Mammary epithelial cell (primary cell): ENCODE data around the gene HHATL.

Source experiments
- EZH2 ChIP-seq: IDR thresholded peaks from 2 replicates; pipeline ENCODE4 v1.6.1; 2012; ENCODE audit warnings: low read length, inconsistent platforms, borderline replicate concordance
- TF ChIP-seq, protein P1 (sequence below), 2 donors: IDR thresholded peaks in 1 of 2; conservative IDR thresholded peaks in 1 of 2; 2 replicates each; pipeline ENCODE4 v1.5.1; 2011 to 2012; ENCODE audit warnings: inconsistent platforms in 2 of 2, low read length in 2 of 2, mild to moderate bottlenecking in 2 of 2, control low read depth in 1 of 2, low read depth in 1 of 2; ENCODE audit not compliant: insufficient read depth in 1 of 2; ENCODE audit errors: extremely low read depth in 1 of 2

DNA sequence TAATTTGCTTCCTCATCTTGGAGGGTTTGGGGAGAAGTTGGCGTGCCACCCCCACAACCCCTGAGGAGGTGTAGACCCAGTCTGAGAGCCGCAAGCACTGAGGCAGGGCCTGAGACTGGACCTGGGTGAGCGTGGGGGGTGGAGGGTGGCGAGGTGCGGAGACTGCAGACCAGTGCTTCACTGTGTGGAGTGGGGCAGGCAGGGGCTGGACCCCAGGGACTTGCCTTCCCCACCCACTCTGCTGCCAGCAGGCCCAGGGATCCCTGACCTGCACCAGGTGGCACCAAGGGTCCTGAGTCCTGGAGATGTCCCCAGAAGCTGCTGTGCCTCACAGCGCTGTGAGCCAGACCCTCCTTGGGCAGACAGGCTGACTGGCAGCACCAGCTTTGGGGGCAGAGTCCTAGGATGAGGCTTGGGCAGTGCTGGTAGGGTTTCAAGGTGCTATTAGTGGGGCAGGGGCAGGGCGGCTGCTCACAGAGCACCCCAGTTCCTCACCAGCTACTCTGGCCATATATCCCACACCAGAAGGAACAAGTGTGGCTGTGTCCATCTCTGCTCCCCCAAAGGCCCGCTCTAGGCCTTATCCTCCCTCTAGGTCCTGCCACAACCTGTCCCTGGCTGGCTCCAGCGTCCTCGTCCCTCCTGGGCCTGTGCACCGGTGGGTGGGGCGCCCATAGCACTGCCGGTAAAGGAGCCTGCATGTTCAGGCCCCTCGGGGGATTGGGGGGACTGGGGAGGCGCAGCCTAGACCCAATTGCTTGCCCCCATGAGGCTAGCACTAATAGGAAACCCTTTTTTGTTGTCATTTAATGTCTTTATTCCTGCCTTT is 37.3 kb downstream of the HHATL start:
- TF ChIP-seq, protein P1, sequence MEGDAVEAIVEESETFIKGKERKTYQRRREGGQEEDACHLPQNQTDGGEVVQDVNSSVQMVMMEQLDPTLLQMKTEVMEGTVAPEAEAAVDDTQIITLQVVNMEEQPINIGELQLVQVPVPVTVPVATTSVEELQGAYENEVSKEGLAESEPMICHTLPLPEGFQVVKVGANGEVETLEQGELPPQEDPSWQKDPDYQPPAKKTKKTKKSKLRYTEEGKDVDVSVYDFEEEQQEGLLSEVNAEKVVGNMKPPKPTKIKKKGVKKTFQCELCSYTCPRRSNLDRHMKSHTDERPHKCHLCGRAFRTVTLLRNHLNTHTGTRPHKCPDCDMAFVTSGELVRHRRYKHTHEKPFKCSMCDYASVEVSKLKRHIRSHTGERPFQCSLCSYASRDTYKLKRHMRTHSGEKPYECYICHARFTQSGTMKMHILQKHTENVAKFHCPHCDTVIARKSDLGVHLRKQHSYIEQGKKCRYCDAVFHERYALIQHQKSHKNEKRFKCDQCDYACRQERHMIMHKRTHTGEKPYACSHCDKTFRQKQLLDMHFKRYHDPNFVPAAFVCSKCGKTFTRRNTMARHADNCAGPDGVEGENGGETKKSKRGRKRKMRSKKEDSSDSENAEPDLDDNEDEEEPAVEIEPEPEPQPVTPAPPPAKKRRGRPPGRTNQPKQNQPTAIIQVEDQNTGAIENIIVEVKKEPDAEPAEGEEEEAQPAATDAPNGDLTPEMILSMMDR (conservative IDR thresholded peaks at IDR 0.05 in 1 of 2, IDR thresholded peaks at IDR 0.05 in 1 of 2; ENCODE audit: extremely low read depth in 1 of 2, insufficient read depth in 1 of 2, low read depth in 1 of 2, low read length in 2 of 2): no peak
- no peak for TF ChIP-seq EZH2
